AG09309 (cell line): ENCODE data around the gene GLI2.

Experiments
- DNase-seq: peaks from one replicate; pipeline ENCODE4 v3.0.0-alpha.2; 2010; ENCODE audit warnings: low read depth
- H3K4me3 ChIP-seq: 2 replicates; pipeline ENCODE4 v1.5.1; 2011; ENCODE audit warnings: mild to moderate bottlenecking, low read depth, low read length, moderate library complexity; ENCODE audit not compliant: control insufficient read depth
- CTCF ChIP-seq: IDR thresholded peaks from 2 replicates; pipeline ENCODE4 v1.5.1; 2011; ENCODE audit warnings: mild to moderate bottlenecking, low read depth, low read length, inconsistent platforms; ENCODE audit not compliant: insufficient read depth, control insufficient read depth; ENCODE audit errors: missing control alignments

GLI2 gene

DNA sequence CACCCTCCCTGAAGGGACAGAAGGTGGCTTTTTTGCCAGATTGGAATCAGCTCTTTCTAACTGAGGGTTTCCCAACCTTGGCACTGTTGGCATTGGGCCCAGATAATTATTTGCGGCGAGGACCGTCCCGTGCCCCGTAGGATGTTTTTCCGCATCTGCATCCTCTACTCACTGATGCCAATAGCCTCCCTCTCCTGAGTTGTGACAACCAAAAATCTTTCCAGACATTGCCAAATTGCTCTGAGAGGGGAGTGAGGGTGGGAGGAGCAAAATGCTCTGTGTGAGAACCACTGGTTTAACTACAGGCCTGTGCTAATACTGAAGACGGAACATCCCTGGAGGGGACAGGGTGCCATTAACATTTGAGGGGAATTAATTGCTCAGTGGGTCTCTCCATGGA, 33.6 kb upstream of the GLI2 start:
- DNase-seq, result no peak
- TF ChIP-seq CTCF, result no peak
- no peak overlapping the region for H3K4me3 ChIP-seq

- DNase-seq, result no peak
- no peak overlapping the region for H3K4me3 ChIP-seq
- no peak for TF ChIP-seq CTCF
Measured at GRCh38 chr2:120702801-120703200, 32.9 kb upstream of the GLI2 start.

DNA sequence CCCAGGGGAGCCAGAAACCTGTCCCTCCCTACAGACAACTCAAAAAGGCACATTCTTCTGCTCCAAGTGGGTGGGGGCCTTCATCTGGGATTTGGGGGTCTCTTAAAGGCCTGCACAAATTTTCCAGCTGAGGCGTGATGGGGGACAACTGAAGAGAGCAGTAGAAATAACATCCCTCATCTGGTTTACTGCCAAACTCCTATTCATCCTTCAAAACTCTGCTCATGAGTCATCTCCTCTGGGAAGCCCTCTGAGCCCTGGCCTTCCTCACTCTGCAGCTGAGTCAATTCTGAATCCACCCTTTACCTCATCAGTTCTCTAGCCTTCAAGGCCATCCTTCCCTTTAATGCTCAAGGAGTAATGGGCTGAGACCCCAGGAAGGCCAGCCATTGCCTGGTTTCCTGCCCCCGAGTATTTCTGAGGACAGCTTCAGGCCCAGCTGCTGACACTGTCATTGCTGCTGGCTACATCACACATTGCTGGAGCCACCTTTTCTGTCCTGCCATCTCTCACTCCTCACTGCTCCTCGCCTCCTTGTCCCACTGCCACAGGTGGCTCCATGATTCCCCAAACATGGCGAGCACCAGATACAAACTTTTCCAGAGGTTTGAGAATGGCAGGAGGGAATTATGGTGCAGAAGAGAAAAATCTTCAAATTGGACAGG, 32.2 kb upstream of the GLI2 start:
- H3K4me3 ChIP-seq, result no peak overlapping the region
- DNase-seq, result no peak
- TF ChIP-seq CTCF, result no peak

DNA sequence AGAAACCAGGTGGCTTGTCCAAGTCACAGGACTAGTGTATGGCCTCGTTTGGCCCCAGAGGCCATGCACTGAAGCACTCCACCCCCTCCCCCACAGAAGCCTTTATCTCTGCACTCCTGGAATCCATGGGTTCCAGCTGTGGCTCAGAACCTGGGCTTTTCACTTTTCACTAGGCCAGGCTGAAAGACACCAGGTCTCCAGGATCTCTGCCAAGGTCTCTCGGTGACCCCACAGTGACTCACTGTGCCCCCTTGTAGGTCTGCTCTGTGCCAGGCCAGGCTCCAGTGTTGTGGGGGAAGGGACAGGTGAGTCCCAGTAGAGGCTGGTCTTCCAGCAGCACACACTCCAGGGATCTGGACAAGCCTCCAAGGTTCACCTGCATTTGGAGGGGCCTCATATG, 31.0 kb upstream of the GLI2 start:
- H3K4me3 ChIP-seq, result no peak overlapping the region
- no peak for TF ChIP-seq CTCF
- DNase-seq, result no peak

DNA sequence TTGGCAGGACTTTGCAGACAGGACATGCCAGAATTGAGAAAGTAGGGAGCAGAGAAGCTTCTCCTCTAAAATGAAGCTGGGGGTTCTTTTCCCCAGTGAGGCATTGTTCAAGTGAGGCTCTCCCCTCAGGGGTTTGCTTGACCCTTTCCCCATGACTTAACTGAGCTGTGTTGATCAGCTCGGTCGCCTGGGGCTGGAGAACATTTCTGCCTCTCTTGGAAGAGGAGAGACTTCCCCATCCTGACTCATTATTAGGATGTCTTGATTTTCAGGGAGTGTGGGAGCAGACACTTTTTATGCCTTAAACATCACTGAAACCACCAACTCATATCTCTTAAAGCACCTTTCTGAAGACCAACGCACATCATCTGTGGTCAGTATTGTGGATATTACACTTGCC, 27.9 kb upstream of the GLI2 start:
- H3K4me3 ChIP-seq, result no peak overlapping the region
- TF ChIP-seq CTCF, result no peak
- DNase-seq, result no peak

GRCh38 chr2:120708944-120709607, 26.6 kb upstream of the GLI2 start:
- no peak overlapping the region for H3K4me3 ChIP-seq
- no peak for DNase-seq
- no peak for TF ChIP-seq CTCF
